ENCODE measurements around the gene MOCOS. TPM values are rescaled to one million over a fixed set of nuclear protein-coding genes. Genes with fewer than 3 reads are reported as not detected.

MOCOS gene
- total and polyA plus RNA-seq, 9 donors: 5.4 to 35.5 (median 8.8) TPM

DNA sequence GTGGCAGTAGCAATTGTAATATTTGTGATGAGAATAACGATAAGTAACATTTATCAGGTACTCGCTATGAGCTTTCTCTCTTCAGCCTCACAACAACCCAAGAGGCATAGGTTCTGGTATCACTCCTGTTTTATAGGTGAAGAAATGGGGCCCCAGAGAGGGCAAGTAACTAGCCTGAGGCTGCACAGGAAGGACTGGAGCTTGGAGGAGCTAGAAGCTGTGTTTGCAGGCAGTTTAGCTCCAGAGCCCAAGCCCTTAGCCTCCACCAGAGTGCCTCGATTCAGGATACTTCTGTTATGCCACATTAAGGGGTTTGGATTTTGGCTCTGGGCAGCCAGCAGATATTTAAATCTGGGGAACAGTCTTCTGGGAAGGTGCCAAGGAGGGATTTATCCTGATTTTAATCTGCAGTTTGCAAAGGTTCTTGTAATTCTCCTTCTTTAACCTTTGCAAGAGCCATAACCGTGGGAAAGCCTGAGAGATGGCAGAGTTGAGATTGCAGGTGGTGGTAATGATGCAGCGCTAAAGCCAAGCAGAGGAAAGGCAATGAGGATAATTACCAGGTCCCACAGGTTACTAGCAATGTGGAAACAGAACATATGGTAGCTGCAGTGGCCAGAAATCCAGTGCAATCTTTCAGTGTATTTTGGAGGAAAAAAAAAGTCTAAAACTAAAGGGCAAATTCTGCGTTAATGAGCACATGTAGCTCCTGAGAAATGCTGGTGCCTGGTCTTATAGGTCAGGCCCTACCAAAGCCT lies 9.1 kb downstream of the MOCOS start:
- WGBS, 3 donors: 70 to 81% (median 75%) methylated on average over 6 of the region's 6 CpGs
- intact Hi-C loops (cut with DNase I): no loop called here
- Histone ChIP-seq H3K27ac (no peak overlapping the region), H3K9me3 (no peaks in the 10 kb centered on the region), H3K4me3 (no peak overlapping the region), H3K4me1 (ENCODE audit: insufficient read depth) (no peaks in the 10 kb centered on the region), H3K27me3 (no peaks in the 10 kb centered on the region), H3K36me3 (no peaks in the 10 kb centered on the region)
- TF ChIP-seq, protein P1, sequence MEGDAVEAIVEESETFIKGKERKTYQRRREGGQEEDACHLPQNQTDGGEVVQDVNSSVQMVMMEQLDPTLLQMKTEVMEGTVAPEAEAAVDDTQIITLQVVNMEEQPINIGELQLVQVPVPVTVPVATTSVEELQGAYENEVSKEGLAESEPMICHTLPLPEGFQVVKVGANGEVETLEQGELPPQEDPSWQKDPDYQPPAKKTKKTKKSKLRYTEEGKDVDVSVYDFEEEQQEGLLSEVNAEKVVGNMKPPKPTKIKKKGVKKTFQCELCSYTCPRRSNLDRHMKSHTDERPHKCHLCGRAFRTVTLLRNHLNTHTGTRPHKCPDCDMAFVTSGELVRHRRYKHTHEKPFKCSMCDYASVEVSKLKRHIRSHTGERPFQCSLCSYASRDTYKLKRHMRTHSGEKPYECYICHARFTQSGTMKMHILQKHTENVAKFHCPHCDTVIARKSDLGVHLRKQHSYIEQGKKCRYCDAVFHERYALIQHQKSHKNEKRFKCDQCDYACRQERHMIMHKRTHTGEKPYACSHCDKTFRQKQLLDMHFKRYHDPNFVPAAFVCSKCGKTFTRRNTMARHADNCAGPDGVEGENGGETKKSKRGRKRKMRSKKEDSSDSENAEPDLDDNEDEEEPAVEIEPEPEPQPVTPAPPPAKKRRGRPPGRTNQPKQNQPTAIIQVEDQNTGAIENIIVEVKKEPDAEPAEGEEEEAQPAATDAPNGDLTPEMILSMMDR (IDR thresholded peaks at IDR 0.05): no peak
- TF ChIP-seq POLR2A (IDR thresholded peaks at IDR 0.05) (no peak), EP300 (IDR thresholded peaks at IDR 0.05) (no peak)
- no peak for DNase-seq

DNA sequence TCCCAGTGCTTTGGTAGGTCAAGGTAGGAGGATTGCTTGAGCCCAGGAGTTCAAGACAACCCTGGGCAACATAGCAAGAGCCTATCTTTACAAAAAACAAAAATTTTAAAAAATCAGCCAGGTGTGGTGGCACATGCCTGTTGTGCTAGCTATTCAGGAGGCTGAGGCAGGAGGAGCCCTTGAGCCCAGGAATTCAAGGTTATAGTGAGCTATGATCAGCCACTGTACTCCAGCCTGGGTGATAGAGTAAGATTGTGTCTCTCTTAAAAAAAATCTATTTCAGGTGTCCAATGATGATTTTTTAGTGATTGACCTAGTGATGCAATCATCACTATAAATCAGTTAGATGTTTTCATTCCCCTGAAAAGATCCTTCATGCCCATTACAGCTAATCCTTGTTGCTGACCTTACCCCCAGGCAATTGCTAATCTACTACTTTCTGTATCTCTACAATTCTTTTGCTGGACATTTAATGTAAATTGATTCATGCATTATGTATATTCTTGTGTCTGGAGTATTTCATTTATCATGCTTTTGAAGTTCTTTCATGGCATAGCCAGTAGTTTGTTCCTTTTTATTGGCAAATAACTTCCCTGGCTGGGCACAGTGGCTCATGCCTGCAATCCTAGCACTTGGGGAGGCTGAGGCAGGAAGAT lies 10.3 kb downstream of the MOCOS start:
- no peak for DNase-seq
- Histone ChIP-seq H3K27me3 (no peaks in the 10 kb centered on the region), H3K4me1 (ENCODE audit: insufficient read depth) (no peaks in the 10 kb centered on the region), H3K36me3 (no peaks in the 10 kb centered on the region), H3K4me3 (no peak overlapping the region), H3K27ac (no peak overlapping the region), H3K9me3 (no peaks in the 10 kb centered on the region)
- no peak for TF ChIP-seq POLR2A (IDR thresholded peaks at IDR 0.05)
- no peak for TF ChIP-seq EP300 (IDR thresholded peaks at IDR 0.05)
- TF ChIP-seq, protein P1 (IDR thresholded peaks at IDR 0.05): no peak
- intact Hi-C loops (cut with DNase I): no loop called here

DNA sequence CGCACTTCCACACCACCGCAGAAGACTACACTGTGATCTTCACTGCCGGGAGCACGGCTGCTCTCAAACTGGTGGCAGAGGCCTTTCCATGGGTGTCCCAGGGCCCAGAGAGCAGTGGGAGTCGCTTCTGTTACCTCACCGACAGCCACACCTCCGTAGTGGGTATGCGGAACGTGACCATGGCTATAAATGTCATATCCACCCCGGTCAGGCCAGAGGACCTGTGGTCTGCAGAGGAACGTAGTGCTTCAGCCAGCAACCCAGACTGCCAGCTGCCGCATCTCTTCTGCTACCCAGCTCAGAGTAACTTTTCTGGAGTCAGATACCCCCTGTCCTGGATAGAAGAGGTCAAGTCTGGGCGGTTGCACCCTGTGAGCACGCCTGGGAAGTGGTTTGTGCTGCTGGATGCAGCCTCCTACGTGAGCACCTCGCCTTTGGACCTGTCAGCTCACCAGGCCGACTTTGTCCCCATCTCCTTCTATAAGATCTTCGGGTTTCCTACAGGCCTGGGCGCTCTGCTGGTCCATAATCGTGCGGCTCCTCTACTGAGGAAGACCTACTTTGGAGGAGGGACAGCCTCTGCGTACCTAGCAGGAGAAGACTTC lies 12.5 kb downstream of the MOCOS start:
- Histone ChIP-seq H3K27ac (no peak overlapping the region), H3K27me3 (no peaks in the 10 kb centered on the region), H3K9me3 (no peaks in the 10 kb centered on the region), H3K4me1 (ENCODE audit: insufficient read depth) (no peaks in the 10 kb centered on the region), H3K4me3 (no peak overlapping the region), H3K36me3 (no peaks in the 10 kb centered on the region)
- DNase-seq: no peak
- no peak for TF ChIP-seq POLR2A (IDR thresholded peaks at IDR 0.05)
- no peak for TF ChIP-seq EP300 (IDR thresholded peaks at IDR 0.05)
- TF ChIP-seq, protein P1 (IDR thresholded peaks at IDR 0.05): no peak
- intact Hi-C loops (cut with DNase I): loop anchor here in 1 of 4 donors (10.0 kb wide), 1 partner anchor 85 kb away; no protein-coding TSS in a partner anchor
- 84 to 87% (median 86%) methylated on average over 22 of the region's 22 CpGs for WGBS, 3 donors

DNA sequence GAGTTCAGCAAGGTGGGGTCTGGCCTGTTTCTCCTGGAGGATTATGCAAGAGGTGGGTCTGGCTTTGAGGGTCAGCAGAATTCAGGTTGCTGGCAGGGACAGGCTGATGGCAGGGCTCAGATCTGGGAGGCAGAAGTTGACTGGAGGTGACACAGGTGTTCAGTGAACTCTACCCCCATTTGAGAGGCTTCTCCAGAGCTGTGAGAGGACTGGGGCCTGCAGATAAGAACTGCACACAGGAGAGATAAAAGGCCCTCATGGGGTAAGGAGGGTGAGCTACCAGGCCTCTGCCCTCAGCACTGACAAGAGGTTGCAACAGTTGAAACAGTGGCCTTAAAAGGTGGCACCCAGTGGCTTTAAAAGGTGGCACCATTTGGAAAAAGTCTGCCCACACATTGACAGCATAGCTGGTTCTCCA lies 13.1 kb downstream of the MOCOS start:
- Histone ChIP-seq H3K9me3 (no peaks in the 10 kb centered on the region), H3K27me3 (no peaks in the 10 kb centered on the region), H3K36me3 (no peaks in the 10 kb centered on the region), H3K27ac (no peak overlapping the region), H3K4me1 (ENCODE audit: insufficient read depth) (no peaks in the 10 kb centered on the region), H3K4me3 (no peak overlapping the region)
- intact Hi-C loops (cut with DNase I): loop anchor here in 1 of 4 donors (10.0 kb wide), 1 partner anchor 84 kb away; no protein-coding TSS in a partner anchor
- no peak for DNase-seq
- TF ChIP-seq, protein P1 (IDR thresholded peaks at IDR 0.05): no peak
- TF ChIP-seq POLR2A (IDR thresholded peaks at IDR 0.05) (no peak), EP300 (IDR thresholded peaks at IDR 0.05) (no peak)

Measured in ovary (tissue), 9 donors.